GM12873 (cell line): Measurements from ENCODE around the gene IL22RA1.

Experiments
- CTCF ChIP-seq: IDR thresholded peaks from 2 replicates; pipeline ENCODE4 v1.5.1; 2012; ENCODE audit warnings: low read depth, mild to moderate bottlenecking, moderate library complexity, low read length, control low read depth; ENCODE audit not compliant: insufficient read depth; ENCODE audit errors: missing control alignments

Gene IL22RA1

DNA sequence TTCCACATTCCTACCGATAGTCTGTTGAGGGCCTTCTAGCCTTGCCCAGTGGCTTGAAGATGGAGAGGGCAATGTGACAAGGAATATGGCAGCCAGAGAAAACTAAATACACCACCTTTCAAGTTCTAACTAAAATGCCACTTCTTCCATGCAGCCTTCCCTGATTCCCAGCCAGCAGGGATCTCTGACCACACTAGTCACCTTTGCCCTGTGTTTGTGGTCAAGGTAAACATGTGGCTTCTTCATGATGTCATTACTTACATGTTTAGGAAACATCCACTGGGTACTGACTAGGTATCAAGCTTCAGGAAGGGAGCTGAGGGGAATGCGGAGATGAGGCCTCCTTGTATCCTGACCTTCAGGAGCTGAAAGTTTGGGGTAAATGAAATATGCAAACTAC, 22.6 kb upstream of the IL22RA1 start:
- no peak for TF ChIP-seq CTCF

DNA sequence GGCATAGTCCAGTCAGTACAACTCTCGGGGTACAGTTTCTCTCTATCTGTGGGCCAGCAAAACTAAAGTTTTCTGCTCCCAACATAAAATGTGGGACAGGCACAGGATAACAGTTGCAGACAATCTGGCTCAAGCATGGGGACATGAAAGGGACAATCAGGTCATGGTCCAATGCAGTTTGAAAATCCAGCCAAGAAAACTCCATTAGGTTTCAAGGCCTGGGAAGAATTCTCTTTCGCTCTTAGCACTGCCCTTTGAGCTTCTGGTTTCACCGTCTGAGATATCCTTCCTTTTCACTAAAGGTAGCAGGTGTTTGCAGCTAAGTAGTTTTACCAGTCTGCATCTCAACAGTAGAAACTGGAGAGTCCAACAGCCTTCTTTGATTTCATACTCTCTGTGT, 21.1 kb upstream of the IL22RA1 start:
- no peak for TF ChIP-seq CTCF

- TF ChIP-seq CTCF: no peak
Measured at GRCh38 chr1:24162201-24162600, 19.3 kb upstream of the IL22RA1 start.

GRCh38 chr1:24161270-24161669, 18.3 kb upstream of the IL22RA1 start:
- TF ChIP-seq CTCF: no peak

- no peak for TF ChIP-seq CTCF
Measured at GRCh38 chr1:24159366-24159765, 16.4 kb upstream of the IL22RA1 start.

- peak; percentile 30 for TF ChIP-seq CTCF
Measured at GRCh38 chr1:24157918-24158481, 15.1 kb upstream of the IL22RA1 start.

DNA sequence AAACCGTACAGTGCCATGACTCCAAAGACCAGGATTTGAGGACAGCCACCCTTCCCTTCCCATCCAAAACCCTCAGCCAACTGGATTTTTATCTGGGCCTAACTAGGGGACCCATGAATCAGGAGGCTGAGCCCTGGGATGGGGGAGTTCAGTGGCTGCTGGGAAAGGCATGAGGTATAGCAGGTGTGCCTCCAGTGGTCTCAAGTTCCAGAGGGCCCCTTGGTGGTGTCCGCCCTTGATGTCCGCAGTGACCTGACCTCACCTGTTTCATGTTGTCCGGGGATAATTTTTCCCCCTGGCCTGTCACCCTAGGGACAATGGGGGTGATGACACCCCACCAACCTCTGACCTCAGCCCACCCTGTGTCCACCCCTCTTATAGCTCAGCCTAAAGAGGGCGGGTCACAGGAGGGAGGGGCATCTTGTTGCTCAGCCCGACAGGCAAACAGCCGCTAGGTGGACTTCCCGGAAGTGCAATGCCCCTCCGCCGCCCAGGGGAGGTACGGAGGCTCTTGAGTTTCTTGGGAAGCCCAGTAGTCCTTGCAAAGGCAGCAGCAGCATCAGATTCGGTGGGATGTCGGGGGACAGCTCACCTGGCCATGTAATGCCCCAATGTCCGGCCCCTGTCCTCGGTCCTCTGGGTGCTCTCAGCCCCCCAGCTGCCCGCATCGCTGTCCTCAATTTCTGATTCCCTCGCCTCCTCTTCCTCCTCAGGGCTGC, 13.8 kb upstream of the IL22RA1 start:
- no peak for TF ChIP-seq CTCF
